HG03460 (cell line): Measurements from ENCODE around the gene AQP9.

Experiments
- ATAC-seq: cut with Tn5 transposase; IDR thresholded peaks from one replicate; pipeline ENCODE4 v1.9.1; 2021; ENCODE audit not compliant: unreplicated experiment

AQP9 gene

GRCh38 chr15:58139989-58140522 is 1.9 kb downstream of the AQP9 start:
- no peak for ATAC-seq

GRCh38 chr15:58141894-58142293 is 3.7 kb downstream of the AQP9 start:
- ATAC-seq = no peak

GRCh38 chr15:58142827-58143461 is 4.8 kb downstream of the AQP9 start:
- ATAC-seq = no peak

GRCh38 chr15:58145606-58146005 is 7.4 kb downstream of the AQP9 start:
- ATAC-seq = no peak

GRCh38 chr15:58146211-58146610 is 8.0 kb downstream of the AQP9 start:
- no peak for ATAC-seq

GRCh38 chr15:58146749-58147148 is 8.6 kb downstream of the AQP9 start:
- no peak for ATAC-seq

GRCh38 chr15:58147171-58147611 is 9.0 kb downstream of the AQP9 start:
- ATAC-seq = no peak

- ATAC-seq = no peak
Measured at GRCh38 chr15:58148120-58148519, 9.9 kb downstream of the AQP9 start.

GRCh38 chr15:58148633-58149445 is 10.7 kb downstream of the AQP9 start:
- no peak for ATAC-seq

- no peak for ATAC-seq
Measured at GRCh38 chr15:58154769-58155168, 16.6 kb downstream of the AQP9 start.

GRCh38 chr15:58159827-58160386 is 21.7 kb downstream of the AQP9 start:
- ATAC-seq = no peak

- ATAC-seq = no peak
Measured at GRCh38 chr15:58161436-58161930, 23.3 kb downstream of the AQP9 start.

GRCh38 chr15:58163985-58164384 is 25.8 kb downstream of the AQP9 start:
- ATAC-seq = no peak

- ATAC-seq = no peak
Measured at GRCh38 chr15:58164926-58165325, 26.7 kb downstream of the AQP9 start.

GRCh38 chr15:58165661-58166060 is 27.5 kb downstream of the AQP9 start:
- no peak for ATAC-seq

- ATAC-seq = no peak
Measured at GRCh38 chr15:58167095-58167691, 29.0 kb downstream of the AQP9 start.

- no peak for ATAC-seq
Measured at GRCh38 chr15:58169934-58170333, 31.8 kb downstream of the AQP9 start.

- ATAC-seq = no peak
Measured at GRCh38 chr15:58171476-58172061, 33.4 kb downstream of the AQP9 start.

- ATAC-seq = no peak
Measured at GRCh38 chr15:58174709-58175108, 36.5 kb downstream of the AQP9 start.

GRCh38 chr15:58175955-58176354 is 37.8 kb downstream of the AQP9 start:
- no peak for ATAC-seq

- ATAC-seq = no peak
Measured at GRCh38 chr15:58178668-58179067, 40.5 kb downstream of the AQP9 start.
